Right lobe of liver (tissue), 6 donors: ENCODE measurements around the gene OXA1L. TPM values are rescaled to one million over a fixed set of nuclear protein-coding genes. Genes with fewer than 3 reads are reported as not detected.
"Not testable (repeated sequence)": the region's sequence is repeated elsewhere in the genome, so short reads cannot be mapped to it uniquely, and the experiment has no call there.

Experiments
- ATAC-seq, 4 donors: fragments of 200-7000 bp; cut with Tn5 transposase; one replicate each; pipeline ENCODE4 v1.9.1; 2020; ENCODE audit warnings: mild to moderate bottlenecking in 4 of 4, moderate library complexity in 4 of 4
- DNase-seq, 3 donors: peaks; one replicate each; pipeline ENCODE4 v3.0.0-alpha.2; 2020
- H3K27ac ChIP-seq, 3 donors: fragments of 200-600 bp; one replicate each; pipeline ENCODE4 v1.8.0; 2022
- H3K27me3 ChIP-seq, 2 donors: fragments of 200-600 bp; one replicate each; pipeline ENCODE4 v1.8.0; 2022
- H3K36me3 ChIP-seq, 4 donors: fragments of 200-600 bp; sonication (generic) in 1 of 4; one replicate each; pipeline versions ENCODE4 v1.5.1 to v1.8.0; 2017 to 2022; ENCODE audit warnings: control low read depth in 1 of 4
- H3K4me1 ChIP-seq, 4 donors: fragments of 200-600 bp; sonication (generic) in 1 of 4; one replicate each; pipeline versions ENCODE4 v1.5.1 to v1.8.0; 2017 to 2022; ENCODE audit warnings: control low read depth in 1 of 4
- H3K4me3 ChIP-seq, 3 donors: fragments of 200-600 bp; one replicate each; pipeline ENCODE4 v1.8.0; 2022
- H3K9me3 ChIP-seq, 4 donors: fragments of 200-600 bp; sonication (generic) in 1 of 4; one replicate each; pipeline versions ENCODE4 v1.5.1 to v1.8.0; 2017 to 2022; ENCODE audit warnings: control low read depth in 1 of 4
- POLR2A ChIP-seq: fragments of 450-650 bp; IDR thresholded peaks from one replicate; pipeline ENCODE4 v1.6.1; 2017; ENCODE audit warnings: antibody characterized with exemption, mild to moderate bottlenecking
- WGBS: methylation state at CpG from one replicate; pipeline ENCODE4 v1.1.6; 2018; ENCODE audit warnings: low coverage, low lambda C conversion rate; ENCODE audit not compliant: insufficient coverage; ENCODE audit errors: missing lambda C conversion rate; 5-methylcytosine and 5-hydroxymethylcytosine counted together
- intact Hi-C, 2 donors: fragments of 100-400 bp; cut with DNase I; formaldehyde crosslinking; loops; one replicate each; pipeline versions ENCODE4 v1.11.2 to v1.14.1; 2022
- total RNA-seq, 6 experiments: library from RNA; depleted of rRNA in 2 of 6; stranded (reverse); fragments of >200 nt in 2 of 6; fragmentation: NEBNext Ultra II Directional in 3 of 6; extraction: Animal tissue kit (Norgen Biotek cat#: 25700) in 3 of 6; gene quantifications; one replicate each; pipeline versions ENCODE4 v1.1.0 to v1.2.4, GENCODE V29; 2016 to 2023
- TF ChIP-seq, protein P1 (sequence below), 4 donors: fragments of 200-600 bp in 3 of 4; fragments of 450-650 bp in 1 of 4; IDR thresholded peaks; one replicate each; pipeline versions ENCODE4 v1.5.1 to v1.8.0; 2016 to 2022; ENCODE audit warnings: antibody characterized with exemption in 4 of 4, mild to moderate bottlenecking in 2 of 4
- donor health status: DM: no; HTN: yes; CAD: no.
- donor health status: DM: no; HTN: no; CAD: no.
- donor health status: DM: no; HTN: no; CAD: no.
- donor health status: DM: no; HTN: yes; CAD: no.
- donor health status: DM: no; HTN: yes; CAD: no.

OXA1L gene
- total RNA-seq, 6 experiments from 2014 or later: 64.3 to 80.1 (median 72.3) TPM

DNA sequence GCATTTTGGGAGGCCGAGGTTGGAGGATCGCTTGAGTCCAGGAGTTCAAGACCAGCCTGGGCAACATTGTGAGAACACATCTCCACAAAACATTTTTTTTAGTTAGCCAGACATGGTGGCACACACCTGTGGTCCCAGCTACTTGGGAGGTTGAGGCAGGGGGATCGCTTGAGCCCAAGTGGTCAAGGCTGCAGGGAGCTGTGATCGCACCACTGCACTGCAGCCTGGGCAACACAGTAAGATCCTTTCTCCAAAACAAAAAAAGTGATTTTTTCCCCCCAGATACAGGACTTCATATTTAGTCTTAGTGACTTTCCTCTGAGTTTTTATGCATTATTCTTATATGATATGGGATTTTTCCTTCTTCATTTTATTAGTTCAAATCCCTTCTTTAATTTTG, 20.2 kb downstream of the OXA1L start:
- H3K27ac ChIP-seq: no peak overlapping the region
- intact Hi-C loops: no loop called here
- no peaks in the 10 kb centered on the region for H3K4me1 ChIP-seq
- DNase-seq (no peak), ATAC-seq (no peak)
- no peaks in the 10 kb centered on the region for H3K36me3 ChIP-seq
- H3K27me3 ChIP-seq: no peaks in the 10 kb centered on the region
- WGBS: 89% methylated on average over 4 of the region's 4 CpGs
- no peak overlapping the region for H3K4me3 ChIP-seq
- no peaks in the 10 kb centered on the region for H3K9me3 ChIP-seq
- TF ChIP-seq, protein P1, sequence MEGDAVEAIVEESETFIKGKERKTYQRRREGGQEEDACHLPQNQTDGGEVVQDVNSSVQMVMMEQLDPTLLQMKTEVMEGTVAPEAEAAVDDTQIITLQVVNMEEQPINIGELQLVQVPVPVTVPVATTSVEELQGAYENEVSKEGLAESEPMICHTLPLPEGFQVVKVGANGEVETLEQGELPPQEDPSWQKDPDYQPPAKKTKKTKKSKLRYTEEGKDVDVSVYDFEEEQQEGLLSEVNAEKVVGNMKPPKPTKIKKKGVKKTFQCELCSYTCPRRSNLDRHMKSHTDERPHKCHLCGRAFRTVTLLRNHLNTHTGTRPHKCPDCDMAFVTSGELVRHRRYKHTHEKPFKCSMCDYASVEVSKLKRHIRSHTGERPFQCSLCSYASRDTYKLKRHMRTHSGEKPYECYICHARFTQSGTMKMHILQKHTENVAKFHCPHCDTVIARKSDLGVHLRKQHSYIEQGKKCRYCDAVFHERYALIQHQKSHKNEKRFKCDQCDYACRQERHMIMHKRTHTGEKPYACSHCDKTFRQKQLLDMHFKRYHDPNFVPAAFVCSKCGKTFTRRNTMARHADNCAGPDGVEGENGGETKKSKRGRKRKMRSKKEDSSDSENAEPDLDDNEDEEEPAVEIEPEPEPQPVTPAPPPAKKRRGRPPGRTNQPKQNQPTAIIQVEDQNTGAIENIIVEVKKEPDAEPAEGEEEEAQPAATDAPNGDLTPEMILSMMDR (IDR thresholded peaks at IDR 0.05): no peak
- TF ChIP-seq POLR2A: no peak

DNA sequence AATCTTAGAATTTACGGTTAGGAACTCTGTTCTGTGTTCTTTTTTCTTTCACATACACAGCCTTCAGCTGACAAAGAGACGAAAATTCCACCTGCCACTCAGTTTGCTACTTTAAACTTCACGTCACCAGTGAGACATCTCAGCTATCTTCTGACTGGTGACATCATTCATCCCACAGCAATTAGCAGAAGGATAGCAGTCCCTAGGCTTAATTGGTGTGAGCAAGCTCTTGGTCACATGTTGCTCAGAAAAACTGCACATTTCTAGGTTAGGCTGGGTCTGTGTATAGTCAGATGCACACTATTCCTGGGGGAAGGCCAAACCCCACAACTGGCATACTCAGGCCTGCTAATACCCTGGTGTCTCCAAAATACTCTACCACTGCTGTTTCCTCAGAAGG, 24.8 kb downstream of the OXA1L start:
- TF ChIP-seq, protein P1 (IDR thresholded peaks at IDR 0.05): no peak
- TF ChIP-seq POLR2A: no peak
- Histone ChIP-seq H3K27me3 (no peaks in the 10 kb centered on the region), H3K4me1 (no peaks in the 10 kb centered on the region), H3K36me3 (no peaks in the 10 kb centered on the region), H3K27ac (no peak overlapping the region), H3K4me3 (no peak overlapping the region), H3K9me3 (no peaks in the 10 kb centered on the region)
- 71% methylated on average over 3 of the region's 3 CpGs for WGBS
- ATAC-seq (peak in 1 of 4 donors; percentile 53), DNase-seq (no peak)
- intact Hi-C loops: no loop called here

DNA sequence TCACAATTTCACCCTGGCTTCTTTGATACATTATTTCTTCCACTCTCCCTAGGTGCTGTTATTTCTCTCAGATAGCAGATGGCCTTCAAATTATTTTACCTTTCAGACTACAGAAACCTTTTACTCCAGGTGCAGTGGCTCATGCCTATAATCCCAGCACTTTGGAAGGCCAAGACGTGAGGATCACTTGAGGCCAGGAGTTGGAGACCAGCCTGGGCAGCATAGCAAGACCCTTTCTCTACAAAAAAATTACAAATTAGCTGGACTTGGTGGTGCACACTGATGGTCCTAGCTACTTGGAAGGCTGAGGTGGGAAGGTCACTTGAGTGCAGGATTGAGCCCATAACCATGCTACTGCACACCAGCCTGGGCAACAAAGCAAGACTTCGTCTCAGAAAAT, 25.7 kb downstream of the OXA1L start:
- WGBS: 88% methylated on average over 2 of the region's 2 CpGs
- no peak for TF ChIP-seq POLR2A
- TF ChIP-seq, protein P1 (IDR thresholded peaks at IDR 0.05): no peak
- no peak for ATAC-seq

DNA sequence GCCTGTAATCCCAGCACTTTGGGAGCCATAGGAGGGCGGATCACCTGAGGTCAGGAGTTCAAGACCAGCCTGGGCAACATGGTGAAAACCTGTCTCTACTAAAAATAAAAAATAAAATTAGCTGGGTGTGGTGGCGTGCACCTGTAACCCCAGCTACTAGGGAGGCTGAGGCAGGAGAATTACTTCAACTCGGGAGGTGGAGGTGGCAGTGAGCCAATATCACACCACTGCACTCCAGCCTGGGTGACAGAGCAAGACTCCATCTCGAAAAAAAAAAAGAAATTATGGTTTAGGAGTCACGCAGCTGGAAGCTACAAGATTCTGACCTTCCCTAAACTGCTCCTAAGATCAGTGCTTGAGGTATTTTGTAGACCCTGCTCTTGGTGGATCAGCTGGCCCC, 27.1 kb downstream of the OXA1L start:
- intact Hi-C loops, H3K36me3 ChIP-seq, H3K9me3 ChIP-seq, H3K27me3 ChIP-seq, H3K4me3 ChIP-seq, H3K27ac ChIP-seq, ATAC-seq, DNase-seq, H3K4me1 ChIP-seq: not testable (repeated sequence)
- WGBS: 61% methylated on average over 5 of the region's 5 CpGs

More for the DNA sequence above, 25.7 kb downstream of the OXA1L start:
- Histone ChIP-seq H3K9me3 (no peaks in the 10 kb centered on the region), H3K4me1 (peaks cover 0 to 5% (median 0%) of the 10 kb centered on the region in 4 donors), H3K27ac (no peak overlapping the region), H3K36me3 (no peaks in the 10 kb centered on the region), H3K4me3 (no peak overlapping the region), H3K27me3 (no peaks in the 10 kb centered on the region)
- DNase-seq: no peak
- intact Hi-C loops: no loop called here

DNA sequence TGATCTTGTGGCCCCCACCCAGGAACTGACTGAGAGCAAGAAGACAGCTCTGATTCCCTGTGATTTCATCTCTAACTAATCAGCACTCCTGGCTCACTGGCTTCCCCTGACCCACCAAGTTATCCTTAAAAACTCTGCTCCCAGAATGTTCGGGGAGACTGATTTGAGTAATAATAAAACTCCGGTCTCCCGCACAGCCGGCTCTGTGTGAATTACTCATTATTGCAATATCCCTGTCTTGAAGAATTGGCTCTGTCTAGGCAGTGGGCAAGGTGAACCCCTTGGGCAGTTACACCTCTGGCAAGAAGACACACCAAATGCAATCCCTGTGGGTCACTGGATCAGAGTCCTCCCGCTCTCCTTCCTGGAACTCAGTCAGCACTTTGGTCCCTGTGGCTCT, 27.5 kb downstream of the OXA1L start:
- DNase-seq: no peak

More for the DNA sequence above, 27.5 kb downstream of the OXA1L start:
- peaks cover 0 to 5% (median 0%) of the 10 kb centered on the region in 4 donors for H3K4me1 ChIP-seq
- H3K27me3 ChIP-seq: no peaks in the 10 kb centered on the region
- H3K9me3 ChIP-seq: no peaks in the 10 kb centered on the region
- TF ChIP-seq, protein P1 (IDR thresholded peaks at IDR 0.05): no peak
- no peak for TF ChIP-seq POLR2A
- no peak overlapping the region for H3K4me3 ChIP-seq
- 0% methylated on average over 1 of the region's 5 CpGs for WGBS
- no peaks in the 10 kb centered on the region for H3K36me3 ChIP-seq
- H3K27ac ChIP-seq: no peak overlapping the region
- no peak for ATAC-seq
- intact Hi-C loops: no loop called here
